IMR-90 (cell line): ENCODE data around the gene ZNF583. TPM values are rescaled to one million over a fixed set of nuclear protein-coding genes. Genes with fewer than 3 reads are reported as not detected.

Source experiments
- ATAC-seq: fragments of 200-7000 bp; cut with Tn5 transposase; 2 replicates; pipeline ENCODE4 v1.9.1; 2020; ENCODE audit warnings: low read depth, mild to moderate bottlenecking, moderate library complexity
- BruUV-seq: library from RNA; stranded (reverse); fragments of 400-500 nt; replicated peaks from 2 replicates; lab custom pipeline; 2021; lab: Mats Ljungman, UMichigan
- CTCF ChIA-PET: fragments of 300-600 bp; formaldehyde crosslinking; extraction: SDS; loops from one replicate; lab custom pipeline; 2021; ENCODE audit warnings: antibody characterized with exemption; lab: Yijun Ruan, JAX
- POLR2A ChIA-PET: fragments of 300-600 bp; sonication (Branson Sonifier 250); formaldehyde crosslinking; loops from one replicate; lab custom pipeline; 2022; ENCODE audit warnings: antibody characterized with exemption; ENCODE audit not compliant: unreplicated experiment; lab: Charles Lee
- DNase-seq: peaks from one replicate; pipeline ENCODE4 v3.0.0; 2013
- H2AFZ ChIP-seq: replicated peaks from 2 replicates; pipeline ENCODE3; 2013; ENCODE audit warnings: low read length, mild to moderate bottlenecking; ENCODE audit not compliant: poor library complexity
- H2AK5ac ChIP-seq: 2 replicates; pipeline ENCODE4 v1.6.1; 2013; ENCODE audit warnings: low read depth, low read length, inconsistent platforms
- H2AK9ac ChIP-seq: replicated peaks from 2 replicates; pipeline ENCODE3; 2013; ENCODE audit warnings: mild to moderate bottlenecking, low read depth, low read length, moderate library complexity; ENCODE audit not compliant: poor library complexity
- H2BK120ac ChIP-seq: 2 replicates; pipeline ENCODE4 v1.6.1; 2013; ENCODE audit warnings: low read depth, low read length, inconsistent platforms
- H2BK15ac ChIP-seq: 3 replicates; pipeline ENCODE4 v1.6.1; 2013; ENCODE audit warnings: low read depth, low read length, inconsistent platforms
- H2BK20ac ChIP-seq: 2 replicates; pipeline ENCODE4 v1.6.1; 2013; ENCODE audit warnings: low read depth, mild to moderate bottlenecking, inconsistent platforms, low read length, moderate library complexity
- H2BK5ac ChIP-seq: 2 replicates; pipeline ENCODE4 v1.6.1; 2013; ENCODE audit warnings: mild to moderate bottlenecking, low read depth, low read length, inconsistent platforms; ENCODE audit not compliant: poor library complexity, severe bottlenecking
- H3K14ac ChIP-seq: replicated peaks from 2 replicates; pipeline ENCODE4 v1.6.1; 2013; ENCODE audit warnings: low read depth, low read length, inconsistent platforms
- H3K18ac ChIP-seq: 2 replicates; pipeline ENCODE4 v1.6.1; 2013; ENCODE audit warnings: low read depth, low read length, control low read depth
- H3K23ac ChIP-seq: 2 replicates; pipeline ENCODE4 v1.6.1; 2013; ENCODE audit warnings: low read depth, low read length, inconsistent platforms
- H3K27ac ChIP-seq: 2 replicates; pipeline ENCODE4 v1.5.1; 2013; ENCODE audit warnings: mild to moderate bottlenecking, control low read depth, low read length; ENCODE audit not compliant: insufficient read depth
- H3K27me3 ChIP-seq: 2 replicates; pipeline ENCODE4 v1.6.1; 2013; ENCODE audit warnings: low read length; ENCODE audit not compliant: control insufficient read depth, insufficient read depth
- H3K36me3 ChIP-seq: 2 replicates; pipeline ENCODE4 v1.6.1; 2013; ENCODE audit warnings: low read length, mixed read lengths; ENCODE audit not compliant: control insufficient read depth, insufficient read depth
- H3K4ac ChIP-seq: 2 replicates; pipeline ENCODE4 v1.6.1; 2013; ENCODE audit warnings: low read depth, low read length, inconsistent platforms
- H3K4me1 ChIP-seq: 2 replicates; pipeline ENCODE4 v1.6.1; 2013; ENCODE audit warnings: low read length, mixed read lengths; ENCODE audit not compliant: control insufficient read depth, insufficient read depth
- H3K4me2 ChIP-seq: 2 replicates; pipeline ENCODE4 v1.6.1; 2013; ENCODE audit warnings: low read depth, mild to moderate bottlenecking, control low read depth, low read length, moderate library complexity
- H3K4me3 ChIP-seq: 2 replicates; pipeline ENCODE4 v1.5.1; 2013; ENCODE audit warnings: low read depth, mild to moderate bottlenecking, control low read depth, low read length, moderate library complexity; ENCODE audit not compliant: insufficient read depth
- H3K56ac ChIP-seq: 2 replicates; pipeline ENCODE4 v1.6.1; 2013; ENCODE audit warnings: low read length, inconsistent platforms; ENCODE audit not compliant: insufficient read depth; ENCODE audit errors: extremely low read depth
- H3K79me1 ChIP-seq, 2 experiments: 2 replicates each; pipeline ENCODE4 v1.6.1; 2013; ENCODE audit warnings: low read length in 2 of 2, inconsistent platforms in 1 of 2, low read depth in 1 of 2
- H3K9ac ChIP-seq: 2 replicates; pipeline ENCODE4 v1.6.1; 2013; ENCODE audit warnings: low read depth, low read length, control low read depth
- H3K9me1 ChIP-seq: 2 replicates; pipeline ENCODE4 v1.6.1; 2013; ENCODE audit warnings: low read length, inconsistent platforms; ENCODE audit not compliant: insufficient read depth
- H3K9me3 ChIP-seq: 2 replicates; pipeline ENCODE4 v1.6.1; 2013; ENCODE audit warnings: low read length; ENCODE audit not compliant: control insufficient read depth, insufficient read depth
- H4K20me1 ChIP-seq: 2 replicates; pipeline ENCODE4 v1.6.1; 2013; ENCODE audit warnings: low read length, inconsistent platforms; ENCODE audit not compliant: insufficient read depth
- H4K5ac ChIP-seq: 2 replicates; pipeline ENCODE4 v1.6.1; 2013; ENCODE audit warnings: mild to moderate bottlenecking, low read depth, low read length, control low read depth
- H4K8ac ChIP-seq, 2 experiments: 2 replicates each; pipeline ENCODE4 v1.6.1; 2013; ENCODE audit warnings: low read depth in 2 of 2, low read length in 2 of 2, control low read depth in 1 of 2, inconsistent platforms in 1 of 2
- H4K91ac ChIP-seq: 2 replicates; pipeline ENCODE4 v1.6.1; 2013; ENCODE audit warnings: low read depth, low read length, inconsistent platforms; ENCODE audit not compliant: insufficient read depth
- BHLHE40 ChIP-seq: fragments of 150-350 bp; IDR thresholded peaks from 2 replicates; pipeline ENCODE4 v1.6.1; 2016; ENCODE audit warnings: mild to moderate bottlenecking, low read depth, low read length
- CEBPB ChIP-seq: IDR thresholded peaks from 2 replicates; pipeline ENCODE4 v1.6.1; 2012; ENCODE audit warnings: low read depth, low read length, improper control_type of control experiment
- CHD1 ChIP-seq: IDR thresholded peaks from 2 replicates; pipeline ENCODE4 v1.6.1; 2012; ENCODE audit warnings: low read depth, low read length, improper control_type of control experiment
- CTCF ChIP-seq: conservative IDR thresholded peaks from 2 replicates; pipeline ENCODE4 v1.5.1; 2012; ENCODE audit warnings: mild to moderate bottlenecking, low read depth, low read length, improper control_type of control experiment
- MXI1 ChIP-seq: IDR thresholded peaks from 2 replicates; pipeline ENCODE4 v1.6.1; 2012; ENCODE audit warnings: low read depth, mild to moderate bottlenecking, low read length, moderate library complexity, borderline replicate concordance
- NFE2L2 ChIP-seq: fragments of 150-350 bp; IDR thresholded peaks from 2 replicates; pipeline ENCODE4 v1.6.1; 2016; ENCODE audit warnings: low read depth, mild to moderate bottlenecking, low read length
- POLR2A ChIP-seq: IDR thresholded peaks from 2 replicates; pipeline ENCODE4 v1.6.1; 2012; ENCODE audit warnings: mild to moderate bottlenecking, low read depth, low read length
- RAD21 ChIP-seq: IDR thresholded peaks from 2 replicates; pipeline ENCODE4 v1.6.1; 2012; ENCODE audit warnings: low read length, improper control_type of control experiment
- USF2 ChIP-seq: fragments of 150-350 bp; IDR thresholded peaks from 2 replicates; pipeline ENCODE4 v1.6.1; 2017; ENCODE audit warnings: mild to moderate bottlenecking, antibody characterized with exemption, low read length, low read depth
- WGBS, 2 experiments: methylation state at CpG; one replicate each; pipeline versions ENCODE4 v1.1.5 to v1.1.7; 2013; ENCODE audit warnings: missing lambda C conversion rate in 2 of 2; ENCODE audit not compliant: insufficient read length in 1 of 2; ENCODE audit errors: extremely low coverage in 2 of 2; 5-methylcytosine and 5-hydroxymethylcytosine counted together
- dilution Hi-C: fragments of 300-500 bp; cut with HindIII; formaldehyde crosslinking; loops from one replicate; pipeline ENCODE4 v1.14.3; 2018; ENCODE audit warnings: low sequenced_read_pairs; ENCODE audit not compliant: unreplicated experiment
- in situ Hi-C: fragments of 300-500 bp; cut with MboI; formaldehyde crosslinking; loops from 3 replicates; pipeline ENCODE4 v1.14.3; 2019; ENCODE audit warnings: low sequenced_read_pairs, inconsistent platforms, mixed read lengths
- intact Hi-C: fragments of 100-400 bp; cut with micrococcal nuclease; formaldehyde crosslinking; loops from 2 replicates; pipeline ENCODE4 v1.10.0; 2022
- polyA plus RNA-seq, 3 experiments: library from polyadenylated mRNA; depleted of rRNA; stranded (reverse); fragments of >200 nt; gene quantifications; 2 replicates each; pipeline ENCODE4 v1.2.3, GENCODE V29; 2012; ENCODE audit warnings: low replicate concordance in 1 of 3
- total RNA-seq: library from RNA; depleted of rRNA; stranded (reverse); fragments of >200 nt; gene quantifications from 2 replicates; pipeline ENCODE4 v1.2.3, GENCODE V29; 2012

Gene ZNF583
- total and polyA plus RNA-seq, 2 of the 4 experiments (the other 2 are of a cell fraction) = 2.8 to 5.4 TPM

- Histone ChIP-seq H3K4me3 (no peak overlapping the region), H2BK5ac (no peak overlapping the region), H3K9me1 (peaks cover 7% of the 10 kb centered on the region), H3K36me3 (peaks cover 7% of the 10 kb centered on the region; the same call in 1 of the 2 replicates), H2BK15ac (no peak overlapping the region), H2AK5ac (no peak overlapping the region), H4K8ac (no peak overlapping the region), H3K4me1 (no peaks in the 10 kb centered on the region), H3K9me3 (peaks cover 9% of the 10 kb centered on the region), H4K91ac (no peak overlapping the region), H3K18ac (no peak overlapping the region), H3K4me2 (no peak overlapping the region), H3K27ac (no peak overlapping the region), H3K27me3 (no peaks in the 10 kb centered on the region), H3K23ac (no peak overlapping the region), H4K20me1 (no peaks in the 10 kb centered on the region), H2AFZ (no peak overlapping the region), H2BK120ac (no peak overlapping the region), H3K14ac (no peak overlapping the region), H3K56ac (no peak overlapping the region), H3K9ac (no peak overlapping the region), H2AK9ac (no peak overlapping the region), H3K4ac (no peak overlapping the region), H3K79me1 (peaks cover 10 to 13% of the 10 kb centered on the region in 2 experiments), H2BK20ac (no peak overlapping the region), H4K5ac (no peak overlapping the region)
- in situ Hi-C loops (loop anchor here (25.0 kb wide), 1 partner anchor 987 kb away; the partner anchor contains the start of gene ZNF548), intact Hi-C loops (loop anchor here (5.0 kb wide), 1 partner anchor 137 kb away; the partner anchor contains the start of gene ZFP28), dilution Hi-C loops (no loop called here)
- POLR2A ChIA-PET = no interaction called here
- WGBS, 2 experiments = no CpG with 5 or more reads among the region's 4 CpGs
- no peak for TF ChIP-seq POLR2A
- no peak for TF ChIP-seq RAD21
- no peak for TF ChIP-seq NFE2L2
- no peak for TF ChIP-seq CTCF
- TF ChIP-seq CHD1 = no peak
- TF ChIP-seq MXI1 = no peak
- TF ChIP-seq CEBPB = no peak
- no peak for TF ChIP-seq BHLHE40
- no peak for TF ChIP-seq USF2
- CTCF ChIA-PET = no interaction called here
- ATAC-seq (no peak), DNase-seq (no peak)
- BruUV-seq = no TSS peak
These were observed 3.6 kb upstream of the ZNF583 start for GRCh38 chr19:56400485-56400884.
